Spleen (tissue), 11 donors: ENCODE data around the gene MICAL2. TPM values are rescaled to one million over a fixed set of nuclear protein-coding genes. Genes with fewer than 3 reads are reported as not detected.
A peak's percentile ranks its signal among the peaks of the same experiment; 100 is the strongest.

Experiments
- DNase-seq: peaks from one replicate; pipeline ENCODE4 v3.0.0-alpha.2; 2020
- H3K27ac ChIP-seq, 8 donors: fragments of 200-600 bp; sonication (generic) in 7 of 8; 1 replicate in 4 of 8; 2 replicates in 4 of 8; pipeline versions ENCODE4 v1.5.0 to v1.8.0; 2016 to 2021; ENCODE audit warnings: inconsistent platforms in 4 of 8, mild to moderate bottlenecking in 4 of 8, moderate library complexity in 1 of 8
- H3K27me3 ChIP-seq, 7 donors: fragments of 200-600 bp; sonication (generic) in 6 of 7; replicated peaks in 1 of 7; 1 replicate in 4 of 7; 2 replicates in 3 of 7; pipeline versions ENCODE4 v1.5.0 to v1.8.0; 2016 to 2021; ENCODE audit warnings: inconsistent platforms in 3 of 7, mild to moderate bottlenecking in 1 of 7
- H3K36me3 ChIP-seq, 6 donors: fragments of 200-600 bp; sonication (generic) in 5 of 6; 1 replicate in 4 of 6; 2 replicates in 2 of 6; pipeline versions ENCODE4 v1.5.0 to v1.8.0; 2016 to 2021; ENCODE audit warnings: inconsistent platforms in 2 of 6
- H3K4me1 ChIP-seq, 6 donors: fragments of 200-600 bp; sonication (generic) in 5 of 6; 1 replicate in 3 of 6; 2 replicates in 3 of 6; pipeline versions ENCODE4 v1.5.0 to v1.8.0; 2016 to 2021; ENCODE audit warnings: inconsistent platforms in 3 of 6
- H3K4me3 ChIP-seq, 8 donors: fragments of 200-600 bp; sonication (generic) in 7 of 8; 1 replicate in 4 of 8; 2 replicates in 4 of 8; pipeline versions ENCODE4 v1.5.0 to v1.8.0; 2016 to 2021; ENCODE audit warnings: inconsistent platforms in 4 of 8, mild to moderate bottlenecking in 4 of 8, moderate library complexity in 2 of 8
- H3K9me3 ChIP-seq, 8 donors: fragments of 200-600 bp; sonication (generic) in 7 of 8; 1 replicate in 4 of 8; 2 replicates in 4 of 8; pipeline versions ENCODE4 v1.5.0 to v1.8.0; 2016 to 2021; ENCODE audit warnings: inconsistent platforms in 4 of 8
- POLR2A ChIP-seq, 3 donors: fragments of 450-650 bp; IDR thresholded peaks; one replicate each; pipeline ENCODE4 v1.5.1; 2017; ENCODE audit warnings: antibody characterized with exemption in 3 of 3, mild to moderate bottlenecking in 1 of 3
- POLR2AphosphoS5 ChIP-seq, 3 donors: sonication (generic); formaldehyde crosslinking; IDR thresholded peaks; one replicate each; pipeline ENCODE4 v1.5.1; 2017; ENCODE audit warnings: antibody characterized with exemption in 3 of 3
- WGBS, 5 donors: extraction: QIAGEN DNeasy Blood & Tissue Kit in 3 of 5; methylation state at CpG; one replicate each; pipeline versions ENCODE4 v1.1.5 to v1.1.7; 2013 to 2018; 5-methylcytosine and 5-hydroxymethylcytosine counted together
- intact Hi-C: fragments of 100-400 bp; cut with DNase I; formaldehyde crosslinking; loops from one replicate; pipeline ENCODE4 v1.15.0; 2023; ENCODE audit warnings: low total_unique reads
- polyA plus RNA-seq, 3 donors: library from polyadenylated mRNA; stranded (reverse); fragments of 200-250 nt; gene quantifications; one replicate each; pipeline ENCODE4 v1.2.1, GENCODE V29; 2013
- total RNA-seq, 7 donors: library from RNA; depleted of rRNA in 3 of 7; stranded (reverse); fragments of >200 nt in 3 of 7; fragmentation: NEBNext Ultra II Directional in 4 of 7; extraction: Animal tissue kit (Norgen Biotek cat#: 25700) in 4 of 7; gene quantifications; one replicate each; pipeline versions ENCODE4 v1.1.0 to v1.2.1, GENCODE V29; 2016 to 2021
- TF ChIP-seq, protein P1 (sequence below), 11 experiments: fragments of 200-600 bp in 7 of 11; fragments of 450-650 bp in 4 of 11; sonication (generic) in 4 of 11; IDR thresholded peaks in 8 of 11; conservative IDR thresholded peaks in 3 of 11; 1 replicate in 7 of 11; 2 replicates in 4 of 11; pipeline versions ENCODE4 v1.4.0 to v1.8.0; 2016 to 2021; ENCODE audit warnings: antibody characterized with exemption in 11 of 11, inconsistent platforms in 4 of 11, mild to moderate bottlenecking in 1 of 11
- donor health status: healthy with polysubstance abuse.
- donor health status: DM: no; HTN: no; CAD: no; lungs with moderate emphysema.
- donor health status: DM: no; HTN: no; CAD: no.
- donor health status: Bipolar disorder and iron deficiency.
- donor health status: healthy.
- donor health status: DM: no; HTN: no; CAD: no.
- donor health status: DM: yes; HTN: yes; CAD: no.

Gene MICAL2
- total and polyA plus RNA-seq, 10 donors, result 1.9 to 50.8 (median 32.3) TPM

DNA sequence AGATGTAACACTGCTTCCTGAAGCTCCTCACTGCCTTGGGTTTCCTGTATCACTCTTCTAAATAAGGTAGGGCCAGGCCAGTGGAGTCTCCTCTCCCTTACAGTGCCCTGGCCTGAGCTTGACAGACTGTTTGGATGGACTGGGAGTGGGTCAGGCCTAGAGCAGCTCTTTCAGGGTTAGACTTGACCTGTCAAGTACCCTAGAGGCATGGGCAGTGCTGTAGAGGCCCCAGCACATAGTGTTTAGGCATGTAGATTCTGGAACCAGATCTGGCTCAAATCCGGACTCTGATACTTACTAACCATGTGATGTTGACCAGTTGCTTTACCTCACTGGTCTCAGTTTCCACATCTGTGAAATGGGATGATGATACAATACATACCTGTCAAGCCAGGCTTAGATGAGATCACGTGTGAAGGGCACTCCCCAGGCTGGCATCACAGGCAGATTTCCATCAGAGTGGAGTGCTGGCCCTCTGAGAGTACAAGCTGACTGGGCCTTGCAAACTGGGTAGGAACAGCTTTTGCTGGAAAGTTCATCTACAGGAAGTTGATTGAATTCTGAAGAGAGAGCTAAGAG, 1.4 kb upstream of the MICAL2 start:
- no peak for DNase-seq
- Histone ChIP-seq H3K4me1 (peaks cover 3 to 39% (median 21%) of the 10 kb centered on the region in 6 donors), H3K27ac (no peak overlapping the region), H3K9me3 (no peaks in the 10 kb centered on the region), H3K36me3 (no peaks in the 10 kb centered on the region), H3K27me3 (peaks cover 0 to 22% (median 0%) of the 10 kb centered on the region in 7 donors), H3K4me3 (no peak overlapping the region)
- 82 to 96% (median 94%) methylated on average over 1 to 2 of the region's 2 CpGs for WGBS, 5 donors
- intact Hi-C loops, result no loop called here
- TF ChIP-seq, protein P1, sequence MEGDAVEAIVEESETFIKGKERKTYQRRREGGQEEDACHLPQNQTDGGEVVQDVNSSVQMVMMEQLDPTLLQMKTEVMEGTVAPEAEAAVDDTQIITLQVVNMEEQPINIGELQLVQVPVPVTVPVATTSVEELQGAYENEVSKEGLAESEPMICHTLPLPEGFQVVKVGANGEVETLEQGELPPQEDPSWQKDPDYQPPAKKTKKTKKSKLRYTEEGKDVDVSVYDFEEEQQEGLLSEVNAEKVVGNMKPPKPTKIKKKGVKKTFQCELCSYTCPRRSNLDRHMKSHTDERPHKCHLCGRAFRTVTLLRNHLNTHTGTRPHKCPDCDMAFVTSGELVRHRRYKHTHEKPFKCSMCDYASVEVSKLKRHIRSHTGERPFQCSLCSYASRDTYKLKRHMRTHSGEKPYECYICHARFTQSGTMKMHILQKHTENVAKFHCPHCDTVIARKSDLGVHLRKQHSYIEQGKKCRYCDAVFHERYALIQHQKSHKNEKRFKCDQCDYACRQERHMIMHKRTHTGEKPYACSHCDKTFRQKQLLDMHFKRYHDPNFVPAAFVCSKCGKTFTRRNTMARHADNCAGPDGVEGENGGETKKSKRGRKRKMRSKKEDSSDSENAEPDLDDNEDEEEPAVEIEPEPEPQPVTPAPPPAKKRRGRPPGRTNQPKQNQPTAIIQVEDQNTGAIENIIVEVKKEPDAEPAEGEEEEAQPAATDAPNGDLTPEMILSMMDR (IDR thresholded peaks at IDR 0.05 in 8 of 11, conservative IDR thresholded peaks at IDR 0.05 in 3 of 11), result no peak
- no peak for TF ChIP-seq POLR2A (IDR thresholded peaks at IDR 0.05)

DNA sequence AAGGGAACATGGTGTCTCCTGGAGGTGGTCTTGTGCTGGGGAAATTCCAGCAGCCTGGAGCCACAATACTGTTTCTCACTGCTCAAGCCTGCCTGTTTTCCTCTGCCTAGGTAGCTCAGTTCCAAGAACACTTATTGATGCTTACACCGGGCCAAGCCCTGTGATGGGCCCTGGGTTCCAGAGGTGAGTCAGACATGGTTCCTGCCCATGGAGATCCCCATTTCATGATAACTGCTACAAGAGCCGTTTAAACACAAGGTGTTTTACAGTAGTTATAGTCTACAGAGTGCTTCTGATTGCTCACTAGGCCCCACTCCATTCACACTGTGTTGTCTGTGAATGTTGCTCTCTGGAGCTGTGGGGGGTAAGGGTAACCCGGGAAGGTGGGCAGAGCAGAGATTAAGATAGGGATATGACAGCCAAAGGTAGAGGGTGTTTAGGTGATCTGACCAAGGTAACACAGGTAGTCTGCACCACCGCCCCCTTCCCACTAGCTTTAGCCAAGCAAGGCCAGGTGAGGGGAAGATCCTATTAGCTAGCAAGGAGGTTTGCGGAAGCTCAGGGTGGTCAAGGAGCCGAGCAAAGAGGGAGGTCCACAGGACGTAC, 696 bp upstream of the MICAL2 start:
- 43 to 49% (median 47%) methylated on average over 7 of the region's 7 CpGs for WGBS, 5 donors
- TF ChIP-seq POLR2A (IDR thresholded peaks at IDR 0.05), result no peak
- DNase-seq, result no peak
- Histone ChIP-seq H3K4me1 (peaks cover 3 to 39% (median 21%) of the 10 kb centered on the region in 6 donors), H3K36me3 (no peaks in the 10 kb centered on the region), H3K27me3 (peaks cover 0 to 22% (median 0%) of the 10 kb centered on the region in 7 donors), H3K9me3 (no peaks in the 10 kb centered on the region), H3K27ac (peak overlapping the region in 5 of 8 donors; percentile 33 to 84 (median 78)), H3K4me3 (peak overlapping the region; percentile 62 to 90 (median 75))
- intact Hi-C loops, result no loop called here

DNA sequence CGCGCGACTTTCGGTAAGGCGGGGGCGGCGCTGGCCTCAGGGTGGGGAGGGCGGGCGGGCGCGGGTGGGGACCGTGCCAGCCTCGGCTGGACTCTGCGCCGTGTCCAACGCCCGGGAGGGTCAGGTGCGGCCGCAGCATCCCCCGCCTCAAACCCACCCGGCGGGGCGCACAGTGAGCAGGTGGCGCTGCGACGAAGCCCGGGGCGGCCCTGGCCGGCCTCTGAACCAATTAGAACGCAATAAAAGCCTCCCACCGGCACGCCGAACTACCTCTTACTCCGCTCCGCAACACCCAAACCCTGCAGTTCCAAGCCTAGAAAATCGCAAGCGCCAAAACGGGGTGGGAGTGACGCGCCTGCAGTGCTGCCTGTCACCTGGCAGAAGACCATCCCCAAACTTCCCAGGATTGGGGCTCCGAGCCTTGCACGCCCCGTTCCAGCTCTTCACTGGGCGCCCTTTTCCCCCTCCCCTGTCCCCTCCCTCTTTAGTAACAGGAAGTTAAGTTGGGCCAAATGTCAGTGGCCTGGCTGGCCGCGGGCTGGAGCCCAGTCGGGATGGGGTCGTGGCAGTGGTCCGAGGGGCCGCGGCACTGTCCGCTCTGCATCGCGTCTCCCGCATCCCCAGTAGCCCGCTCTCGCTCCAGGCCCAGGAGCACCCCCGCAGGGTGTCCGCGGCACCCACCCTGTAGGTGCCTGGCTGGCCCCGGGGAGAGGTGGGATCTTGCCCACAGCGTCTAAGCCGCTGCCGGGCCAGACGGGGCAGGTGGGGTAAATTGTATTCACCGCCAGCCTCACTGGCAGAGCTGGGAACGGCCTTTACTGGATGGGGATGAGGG, 541 bp downstream of the MICAL2 start:
- whole genome bisulfite sequencing, 5 donors, result 22 to 37% (median 24%) methylated on average over 21 to 67 of the region's 67 CpGs
- TF ChIP-seq, protein P1 (IDR thresholded peaks at IDR 0.05 in 8 of 11, conservative IDR thresholded peaks at IDR 0.05 in 3 of 11), result no peak
- TF ChIP-seq POLR2AphosphoS5 (IDR thresholded peaks at IDR 0.05), result peak in 1 of 3 donors; percentile 35
- H3K4me1 ChIP-seq, result peaks cover 3 to 34% (median 21%) of the 10 kb centered on the region in 6 donors
- peak; percentile 86 for DNase-seq
- no peaks in the 10 kb centered on the region for H3K9me3 ChIP-seq
- H3K4me3 ChIP-seq, result peak overlapping the region; percentile 62 to 90 (median 75)
- intact Hi-C loops, result no loop called here
- peaks cover 0 to 22% (median 0%) of the 10 kb centered on the region in 7 donors for H3K27me3 ChIP-seq
- H3K27ac ChIP-seq, result peak overlapping the region in 7 of 8 donors; percentile 33 to 84 (median 68)
- no peaks in the 10 kb centered on the region for H3K36me3 ChIP-seq

DNA sequence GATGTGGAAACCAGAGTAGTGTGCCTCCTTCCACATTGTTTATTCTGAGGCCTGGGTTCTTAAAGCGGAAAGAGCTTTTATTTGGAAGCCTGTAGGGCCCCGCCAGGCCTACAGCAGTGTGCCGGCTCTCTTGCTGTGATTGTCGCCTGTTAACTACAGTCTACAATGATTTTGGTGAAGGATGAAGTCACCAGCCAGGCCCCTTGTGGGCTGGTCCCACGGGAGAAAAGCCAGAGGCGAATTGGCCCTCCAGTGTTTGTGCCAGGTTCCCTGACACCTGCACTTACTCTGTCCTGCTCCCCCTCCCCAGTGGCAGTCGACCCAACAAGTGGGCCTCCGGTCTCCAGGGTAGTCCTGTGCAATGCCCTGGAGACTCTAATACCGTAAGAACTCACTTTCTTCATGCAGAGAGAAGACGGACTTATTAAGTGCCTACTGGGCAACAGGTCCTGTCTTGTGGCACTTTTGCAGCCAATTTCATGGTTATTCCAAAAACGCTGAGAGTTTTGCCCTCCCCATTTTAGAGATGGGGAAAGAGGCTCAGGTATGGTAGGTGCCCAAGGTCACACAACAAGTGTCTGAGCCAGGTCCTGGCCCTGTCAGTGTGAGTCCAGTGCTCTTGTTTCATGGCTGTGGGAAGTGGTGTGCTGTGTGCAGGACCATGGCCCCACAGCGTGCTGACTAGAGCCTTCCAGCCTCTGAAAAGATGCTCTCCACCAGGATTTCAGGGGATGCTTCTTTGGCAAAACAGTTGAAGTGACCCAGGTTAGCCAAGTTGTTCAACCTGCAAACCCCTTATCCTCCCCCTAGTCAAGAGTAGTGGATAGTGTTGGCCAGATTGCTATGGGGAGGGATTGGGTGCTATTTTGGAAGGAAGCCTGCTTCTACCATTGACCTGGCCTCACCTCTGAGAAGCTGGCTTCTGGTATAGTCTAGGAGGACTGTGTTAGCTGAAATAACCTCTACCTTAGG, 1.4 kb downstream of the MICAL2 start:
- peaks cover 0 to 22% (median 0%) of the 10 kb centered on the region in 7 donors for H3K27me3 ChIP-seq
- intact Hi-C loops, result no loop called here
- peak overlapping the region in 7 of 8 donors; percentile 66 to 90 (median 79) for H3K4me3 ChIP-seq
- no peaks in the 10 kb centered on the region for H3K9me3 ChIP-seq
- peak overlapping the region in 4 of 8 donors; percentile 27 to 84 (median 70) for H3K27ac ChIP-seq
- H3K36me3 ChIP-seq, result no peaks in the 10 kb centered on the region
- H3K4me1 ChIP-seq, result peaks cover 3 to 28% (median 21%) of the 10 kb centered on the region in 6 donors
- no peak for TF ChIP-seq POLR2A (IDR thresholded peaks at IDR 0.05)
- TF ChIP-seq, protein P1 (IDR thresholded peaks at IDR 0.05 in 8 of 11, conservative IDR thresholded peaks at IDR 0.05 in 3 of 11), result no peak
- TF ChIP-seq POLR2AphosphoS5 (IDR thresholded peaks at IDR 0.05), result no peak
- 72 to 84% (median 80%) methylated on average over 10 to 12 of the region's 12 CpGs for WGBS, 5 donors
- no peak for DNase-seq
